HPDE6-E6E7 (cell line): ENCODE results near the gene ZC2HC1C.
A peak's percentile ranks its signal among the peaks of the same experiment; 100 is the strongest.

Source experiments
- DNase-seq: peaks from one replicate; pipeline ENCODE4 v3.0.0; 2011; ENCODE audit warnings: missing footprints; ENCODE audit errors: extremely low spot score

ZC2HC1C gene

GRCh38 chr14:75069121-75069810 lies at the start of gene ZC2HC1C:
Gene ZC2HC1C, plus strand, starts transcription at chr14:75069641. Its CDS starts 933 bp downstream, at chr14:75070574.
- DNase-seq, result peak; percentile 82

- no peak for DNase-seq
Observed at GRCh38 chr14:75022655-75023054, 46.8 kb upstream of the ZC2HC1C start.

GRCh38 chr14:75023108-75023507 lies 46.3 kb upstream of the ZC2HC1C start:
- no peak for DNase-seq

GRCh38 chr14:75025082-75025481 lies 44.4 kb upstream of the ZC2HC1C start:
- no peak for DNase-seq

DNA sequence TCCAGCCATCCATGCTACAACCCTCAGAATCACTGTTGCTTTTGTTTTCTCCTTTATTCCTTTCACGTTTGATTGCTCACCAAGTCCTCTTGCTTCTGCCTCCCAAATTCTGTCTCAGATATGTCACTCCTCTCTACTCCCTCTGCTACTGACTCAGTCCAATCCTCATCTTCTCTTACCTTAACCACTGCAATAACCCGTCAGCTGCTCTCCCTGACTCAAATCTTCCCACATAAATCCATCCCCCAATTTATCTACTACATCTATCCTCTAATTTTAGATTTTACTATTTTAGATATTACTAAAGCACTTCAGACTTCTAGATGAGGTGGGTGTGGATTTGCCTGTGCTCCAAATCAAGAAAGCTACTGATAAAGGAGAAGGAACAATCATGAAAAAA lies 43.6 kb upstream of the ZC2HC1C start:
- no peak for DNase-seq

DNA sequence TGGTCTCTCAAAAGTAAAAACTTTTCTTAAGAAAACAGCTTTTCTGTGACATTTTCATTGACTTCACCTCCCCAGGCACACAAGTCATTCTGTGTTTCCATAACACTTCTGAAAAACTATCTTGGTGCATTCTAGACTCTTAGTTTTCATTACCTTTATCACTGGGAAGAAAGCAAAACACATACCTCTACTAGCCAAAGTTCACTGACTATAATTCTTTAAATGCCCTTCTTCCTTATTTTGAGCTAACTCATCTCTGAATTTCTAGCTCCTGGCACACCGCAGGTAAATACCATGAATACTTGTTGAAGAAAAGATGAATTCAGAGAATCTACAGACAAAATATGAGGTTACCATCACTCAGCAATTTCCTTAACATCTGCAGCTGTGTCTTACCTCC lies 39.3 kb upstream of the ZC2HC1C start:
- DNase-seq, result no peak

DNA sequence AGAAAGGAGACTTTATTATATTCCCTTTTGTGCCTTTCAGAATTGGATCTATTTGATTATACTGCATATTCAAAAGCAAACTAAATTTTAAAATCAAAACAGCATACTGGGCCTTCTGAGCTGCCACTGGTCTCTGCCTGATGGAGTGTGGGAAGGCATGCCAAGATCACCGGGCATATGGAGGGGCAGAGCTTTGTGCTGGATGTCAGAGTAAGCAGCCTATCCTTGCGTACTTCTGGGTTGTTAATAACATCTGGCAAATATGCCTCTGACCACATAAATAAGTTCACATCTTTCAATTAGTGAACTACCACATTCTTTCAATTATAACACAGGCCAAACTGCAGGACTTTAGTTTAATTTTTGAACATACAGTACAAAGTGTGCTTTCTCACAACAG lies 36.5 kb upstream of the ZC2HC1C start:
- no peak for DNase-seq

GRCh38 chr14:75040507-75040906 lies 28.9 kb upstream of the ZC2HC1C start:
- DNase-seq, result no peak

DNA sequence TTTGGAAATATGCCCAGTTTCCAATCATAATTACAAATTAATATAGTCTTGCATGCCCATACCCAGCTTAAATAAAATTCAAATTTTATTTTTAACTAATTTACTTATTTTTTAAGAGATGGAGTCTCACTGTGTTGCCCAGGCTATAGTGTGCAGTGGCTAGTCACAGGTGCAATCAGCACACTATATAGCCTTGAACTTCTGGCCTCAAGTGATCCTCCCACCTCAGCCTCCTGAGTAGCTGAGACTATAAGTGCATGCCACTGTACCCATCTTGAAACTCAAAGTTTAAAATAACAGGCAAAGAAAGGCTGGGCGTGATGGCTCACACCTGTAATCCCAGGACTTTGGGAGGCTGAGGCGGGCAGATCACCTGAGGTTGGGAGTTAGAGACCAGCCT lies 28.5 kb upstream of the ZC2HC1C start:
- DNase-seq, result no peak

- DNase-seq, result no peak
Observed at GRCh38 chr14:75041613-75042012, 27.8 kb upstream of the ZC2HC1C start.

DNA sequence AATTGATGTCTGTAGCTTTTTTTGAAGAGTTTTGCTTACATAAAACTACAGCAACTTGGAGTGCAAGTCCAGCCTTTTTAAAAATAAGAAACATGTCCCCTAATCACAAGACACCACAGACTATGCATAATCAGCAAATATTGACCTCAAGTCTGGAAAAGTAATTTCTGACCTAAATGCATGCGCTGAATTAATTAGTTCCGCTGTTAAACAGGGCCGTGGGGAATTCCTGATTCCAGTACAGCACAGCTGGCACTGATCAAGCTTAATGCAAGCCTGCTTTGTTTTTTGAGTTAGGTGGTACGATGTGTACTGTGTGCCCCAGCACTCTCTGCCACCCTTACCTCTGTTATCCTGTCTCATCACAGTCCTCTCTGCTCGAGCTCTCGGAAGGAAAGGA lies 27.4 kb upstream of the ZC2HC1C start:
- DNase-seq, result no peak

DNA sequence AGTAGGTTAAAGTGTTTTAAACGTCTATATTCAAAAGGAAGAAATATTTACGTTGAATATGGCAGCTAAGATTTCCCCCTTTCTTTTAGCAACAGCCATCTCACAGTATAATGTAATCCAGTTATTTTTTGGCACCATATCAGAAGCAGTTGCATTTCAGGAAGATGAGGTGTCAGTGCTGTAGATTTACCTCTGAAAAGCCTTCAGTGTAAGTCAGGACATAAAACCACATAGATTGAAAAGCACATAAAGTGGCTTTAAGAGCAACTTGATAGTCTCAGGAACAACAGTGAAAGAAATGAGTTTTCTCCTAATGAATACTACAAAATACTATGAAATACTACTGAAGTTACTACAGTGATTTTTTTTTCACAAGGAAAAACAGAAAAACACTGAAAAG lies 25.1 kb upstream of the ZC2HC1C start:
- no peak for DNase-seq

DNA sequence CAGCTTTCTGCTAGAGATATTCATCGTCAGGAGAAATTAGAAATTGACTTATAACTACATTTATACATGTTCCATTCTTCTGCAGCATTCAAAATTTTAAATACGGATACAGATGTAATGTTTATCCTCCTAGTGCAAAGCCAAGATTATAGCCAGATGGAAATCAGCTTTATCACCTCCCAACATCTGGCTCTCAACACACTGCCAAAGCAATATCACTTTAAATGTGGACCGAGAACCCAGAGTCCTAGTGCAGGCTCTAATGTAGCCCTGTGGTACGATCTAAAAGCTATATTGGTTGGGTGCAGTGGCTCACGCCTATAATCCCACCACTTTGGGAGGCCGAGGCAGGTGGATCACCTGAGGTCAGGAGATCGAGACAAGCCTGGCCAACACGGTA lies 24.7 kb upstream of the ZC2HC1C start:
- DNase-seq, result no peak

DNA sequence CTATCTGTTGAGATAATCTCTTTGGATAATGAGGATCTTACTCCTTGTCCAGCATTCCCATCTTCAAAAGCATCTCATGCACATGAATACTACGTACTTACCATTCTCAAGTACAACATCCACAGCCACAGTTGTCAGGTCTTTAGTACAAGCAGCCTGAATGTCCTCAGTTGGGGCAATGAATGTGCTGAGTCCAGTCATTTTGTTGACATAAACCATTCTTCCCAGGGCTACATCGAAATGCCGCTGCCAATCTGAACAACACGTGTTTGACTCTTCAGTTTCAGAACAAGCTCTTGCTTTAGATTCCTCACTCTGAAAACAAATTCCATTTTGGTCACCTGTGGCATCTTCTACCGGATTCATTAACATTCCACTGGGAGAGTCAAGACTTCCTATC lies 23.2 kb upstream of the ZC2HC1C start:
- DNase-seq, result no peak

GRCh38 chr14:75046899-75047298 lies 22.5 kb upstream of the ZC2HC1C start:
- DNase-seq, result no peak

DNA sequence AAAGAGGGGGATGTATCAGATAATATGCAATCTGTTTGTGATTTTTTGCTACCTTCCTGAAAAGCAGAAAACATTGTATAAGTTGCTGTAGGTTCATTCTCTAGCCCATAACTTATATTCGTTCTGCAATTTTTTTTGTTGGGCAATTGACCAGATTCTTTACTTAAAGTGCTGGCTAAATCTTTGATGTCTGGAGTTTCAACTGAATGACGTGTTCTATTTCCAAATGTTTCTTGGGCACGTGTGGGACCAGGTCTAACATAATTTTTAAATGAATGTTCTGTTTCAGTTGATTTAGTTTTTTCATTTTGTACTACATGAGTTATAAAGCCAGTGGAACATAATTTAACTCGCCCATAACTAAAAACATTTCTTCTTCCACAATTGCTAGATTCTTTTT lies 21.9 kb upstream of the ZC2HC1C start:
- DNase-seq, result no peak

DNA sequence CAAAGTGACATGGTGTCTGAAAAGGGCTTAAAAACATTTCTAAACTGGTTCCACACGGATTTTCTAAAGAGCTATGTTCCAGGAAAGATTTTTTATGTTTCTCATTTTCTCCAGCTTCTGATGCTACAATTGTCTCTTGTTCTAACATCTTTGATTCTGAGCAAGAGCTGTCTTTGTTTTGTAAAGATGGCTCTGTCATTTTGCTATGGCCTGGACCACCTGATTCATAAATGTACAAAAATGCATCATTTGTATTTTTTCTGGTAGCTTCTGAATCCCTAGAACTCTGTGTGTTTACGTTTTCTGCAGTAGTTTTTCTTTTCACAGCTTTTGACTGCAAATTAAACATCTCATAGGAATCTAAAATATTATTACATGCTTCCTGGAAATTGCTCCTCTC lies 21.3 kb upstream of the ZC2HC1C start:
- DNase-seq, result no peak

DNA sequence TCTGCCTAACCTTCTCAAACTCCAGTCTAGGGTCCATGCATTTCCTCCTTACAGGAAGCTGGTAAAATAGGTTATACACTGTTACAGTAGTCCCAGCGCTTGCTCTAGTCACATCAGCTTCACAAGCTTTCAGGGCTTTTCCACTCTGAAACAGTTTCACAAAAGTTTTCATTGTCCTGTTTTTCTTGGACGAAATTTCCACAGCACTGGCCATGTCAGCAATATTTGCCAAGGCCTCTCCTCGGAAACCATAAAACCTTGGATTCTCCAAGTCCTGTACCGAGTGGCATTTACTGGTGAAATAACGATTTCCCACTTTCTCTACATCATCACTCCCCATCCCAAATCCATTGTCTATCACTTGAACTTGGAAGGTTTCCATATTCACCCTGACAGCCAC lies 20.3 kb upstream of the ZC2HC1C start:
- no peak for DNase-seq

GRCh38 chr14:75049731-75050201 lies 19.7 kb upstream of the ZC2HC1C start:
- DNase-seq, result no peak

DNA sequence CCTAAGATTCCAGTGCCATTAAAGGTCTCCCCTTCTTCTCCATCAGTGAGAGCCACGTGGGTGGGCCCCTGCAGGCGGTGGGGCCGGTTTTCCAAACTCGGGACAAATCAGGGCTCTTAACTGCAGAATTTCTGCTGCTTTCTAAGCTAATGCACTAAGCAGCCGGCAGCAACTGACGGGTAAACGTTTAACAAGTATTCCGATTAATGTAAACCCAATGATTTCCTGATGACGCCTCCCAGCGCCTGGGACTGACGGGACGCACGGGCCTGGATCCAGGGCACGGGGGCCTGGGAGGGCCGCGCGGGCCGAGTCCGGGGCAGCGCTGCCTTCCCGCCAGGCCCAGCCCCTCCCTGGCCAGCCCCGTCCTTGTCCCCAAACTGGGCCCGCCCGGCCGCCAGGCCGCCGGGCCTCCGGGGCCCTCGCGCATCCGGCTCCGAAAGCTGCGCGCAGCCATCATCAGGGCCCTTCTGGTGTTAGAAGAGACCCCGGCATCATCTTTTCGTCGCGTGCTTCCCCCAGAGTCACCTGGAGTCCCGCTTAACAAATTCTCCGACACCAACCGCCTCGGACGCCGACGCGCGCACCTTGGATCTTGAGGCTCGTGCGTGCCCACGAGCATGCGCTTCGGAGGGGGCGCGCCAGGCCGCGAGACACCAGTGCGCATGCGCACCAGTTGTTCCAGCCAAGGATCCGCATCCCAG lies 18.4 kb upstream of the ZC2HC1C start, which contains the start of gene MLH3:
MLH3 (minus strand) TSS at position 616 of the 704 bp plus-strand sequence. CDS start 1,812 bp downstream, outside the sequence.
- DNase-seq, result peak; percentile 95

- no peak for DNase-seq
Observed at GRCh38 chr14:75051556-75051899, 17.9 kb upstream of the ZC2HC1C start.

DNA sequence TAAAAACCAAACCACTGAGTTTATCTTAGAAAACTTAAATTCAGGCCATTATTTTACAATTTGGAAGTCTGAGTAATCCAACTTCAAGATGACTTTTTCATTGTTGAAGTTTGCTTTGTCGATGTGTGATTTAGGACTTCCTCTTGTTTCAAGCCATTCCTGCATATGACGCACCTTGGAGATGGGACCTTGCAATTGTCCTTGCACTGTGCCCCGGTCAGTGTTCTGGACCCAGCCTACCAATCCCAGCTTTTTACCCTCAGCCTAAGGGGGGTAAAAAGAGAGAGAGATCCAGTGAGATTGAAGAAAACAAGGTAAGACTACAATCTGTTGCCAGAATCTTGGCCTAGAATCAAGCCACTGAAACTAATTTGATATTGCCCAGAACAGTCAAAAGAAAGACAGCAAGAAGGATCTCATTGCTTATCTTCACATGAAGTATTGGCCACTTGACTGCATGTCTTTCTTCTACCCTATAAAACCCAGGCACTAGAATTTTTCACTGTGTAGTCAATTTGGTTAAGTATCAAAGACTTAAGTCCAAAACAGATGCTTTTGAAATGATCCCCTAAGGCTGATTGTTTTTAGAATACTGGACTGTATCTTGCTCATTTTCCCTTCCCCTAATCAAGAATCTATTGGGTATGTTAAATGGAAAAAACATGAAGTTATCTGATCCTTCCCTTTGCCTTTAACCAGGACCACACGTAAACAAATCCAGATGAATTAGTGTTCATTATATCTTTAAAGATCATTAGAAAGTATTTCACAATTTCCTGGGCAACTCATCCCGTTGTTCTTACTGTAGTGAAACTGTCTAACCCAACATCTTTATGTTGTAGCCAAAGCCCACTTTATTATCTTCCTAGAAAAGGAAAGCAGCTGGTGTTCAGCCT lies 15.8 kb upstream of the ZC2HC1C start:
- no peak for DNase-seq
